PC-9 (cell line): ENCODE measurements around the gene NF2.
"Not testable (repeated sequence)": the region's sequence is repeated elsewhere in the genome, so short reads cannot be mapped to it uniquely, and the experiment has no call there.

ENCODE experiments used
- EZH2 ChIP-seq: fragments of 200-600 bp; sonication (generic); IDR thresholded peaks from 2 replicates; pipeline ENCODE4 v1.8.0; 2017; ENCODE audit warnings: antibody characterized with exemption, low read depth
- TF ChIP-seq, protein P1 (sequence below): fragments of 200-600 bp; sonication (generic); conservative IDR thresholded peaks from 2 replicates; pipeline ENCODE4 v1.6.1; 2017; ENCODE audit warnings: mixed run types, antibody characterized with exemption, mild to moderate bottlenecking, moderate library complexity

- TF ChIP-seq, protein P1, sequence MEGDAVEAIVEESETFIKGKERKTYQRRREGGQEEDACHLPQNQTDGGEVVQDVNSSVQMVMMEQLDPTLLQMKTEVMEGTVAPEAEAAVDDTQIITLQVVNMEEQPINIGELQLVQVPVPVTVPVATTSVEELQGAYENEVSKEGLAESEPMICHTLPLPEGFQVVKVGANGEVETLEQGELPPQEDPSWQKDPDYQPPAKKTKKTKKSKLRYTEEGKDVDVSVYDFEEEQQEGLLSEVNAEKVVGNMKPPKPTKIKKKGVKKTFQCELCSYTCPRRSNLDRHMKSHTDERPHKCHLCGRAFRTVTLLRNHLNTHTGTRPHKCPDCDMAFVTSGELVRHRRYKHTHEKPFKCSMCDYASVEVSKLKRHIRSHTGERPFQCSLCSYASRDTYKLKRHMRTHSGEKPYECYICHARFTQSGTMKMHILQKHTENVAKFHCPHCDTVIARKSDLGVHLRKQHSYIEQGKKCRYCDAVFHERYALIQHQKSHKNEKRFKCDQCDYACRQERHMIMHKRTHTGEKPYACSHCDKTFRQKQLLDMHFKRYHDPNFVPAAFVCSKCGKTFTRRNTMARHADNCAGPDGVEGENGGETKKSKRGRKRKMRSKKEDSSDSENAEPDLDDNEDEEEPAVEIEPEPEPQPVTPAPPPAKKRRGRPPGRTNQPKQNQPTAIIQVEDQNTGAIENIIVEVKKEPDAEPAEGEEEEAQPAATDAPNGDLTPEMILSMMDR = not testable (repeated sequence)
- not testable (repeated sequence) for TF ChIP-seq EZH2
Observed at GRCh38 chr22:29566513-29566912, 36.9 kb upstream of the NF2 start.
